Omental fat pad (tissue), 4 donors: ENCODE measurements around the gene IFNA6. TPM values are rescaled to one million over a fixed set of nuclear protein-coding genes. Genes with fewer than 3 reads are reported as not detected.
A peak's percentile ranks its signal among the peaks of the same experiment; 100 is the strongest.

Experiments used
- ATAC-seq: fragments of 150-250 bp; one replicate; pipeline ENCODE4 v1.9.1; 2016; ENCODE audit warnings: mild to moderate bottlenecking, moderate library complexity; ENCODE audit not compliant: low FRiP score
- DNase-seq: peaks from one replicate; pipeline ENCODE4 v3.0.0-alpha.2; 2019; ENCODE audit warnings: low spot score
- total RNA-seq, 4 donors: library from RNA; depleted of rRNA; stranded (reverse); fragments of >200 nt; gene quantifications; one replicate each; pipeline ENCODE4 v1.1.0, GENCODE V29; 2016
- TF ChIP-seq, protein P1 (sequence below), 3 donors: fragments of 450-650 bp; IDR thresholded peaks; one replicate each; pipeline ENCODE4 v1.5.1; 2016 to 2017; ENCODE audit warnings: antibody characterized with exemption in 3 of 3, mild to moderate bottlenecking in 3 of 3, moderate library complexity in 2 of 3

The IFNA6 gene
- not detected for total RNA-seq

- DNase-seq (no peak), ATAC-seq (no peak)
- TF ChIP-seq, protein P1, sequence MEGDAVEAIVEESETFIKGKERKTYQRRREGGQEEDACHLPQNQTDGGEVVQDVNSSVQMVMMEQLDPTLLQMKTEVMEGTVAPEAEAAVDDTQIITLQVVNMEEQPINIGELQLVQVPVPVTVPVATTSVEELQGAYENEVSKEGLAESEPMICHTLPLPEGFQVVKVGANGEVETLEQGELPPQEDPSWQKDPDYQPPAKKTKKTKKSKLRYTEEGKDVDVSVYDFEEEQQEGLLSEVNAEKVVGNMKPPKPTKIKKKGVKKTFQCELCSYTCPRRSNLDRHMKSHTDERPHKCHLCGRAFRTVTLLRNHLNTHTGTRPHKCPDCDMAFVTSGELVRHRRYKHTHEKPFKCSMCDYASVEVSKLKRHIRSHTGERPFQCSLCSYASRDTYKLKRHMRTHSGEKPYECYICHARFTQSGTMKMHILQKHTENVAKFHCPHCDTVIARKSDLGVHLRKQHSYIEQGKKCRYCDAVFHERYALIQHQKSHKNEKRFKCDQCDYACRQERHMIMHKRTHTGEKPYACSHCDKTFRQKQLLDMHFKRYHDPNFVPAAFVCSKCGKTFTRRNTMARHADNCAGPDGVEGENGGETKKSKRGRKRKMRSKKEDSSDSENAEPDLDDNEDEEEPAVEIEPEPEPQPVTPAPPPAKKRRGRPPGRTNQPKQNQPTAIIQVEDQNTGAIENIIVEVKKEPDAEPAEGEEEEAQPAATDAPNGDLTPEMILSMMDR (IDR thresholded peaks at IDR 0.05): no peak
Observed at GRCh38 chr9:21350787-21351186, at the start of gene IFNA6. Gene IFNA6, minus strand, starts transcription at chr9:21350887. Its CDS starts 0 bp downstream, at chr9:21350887.

DNA sequence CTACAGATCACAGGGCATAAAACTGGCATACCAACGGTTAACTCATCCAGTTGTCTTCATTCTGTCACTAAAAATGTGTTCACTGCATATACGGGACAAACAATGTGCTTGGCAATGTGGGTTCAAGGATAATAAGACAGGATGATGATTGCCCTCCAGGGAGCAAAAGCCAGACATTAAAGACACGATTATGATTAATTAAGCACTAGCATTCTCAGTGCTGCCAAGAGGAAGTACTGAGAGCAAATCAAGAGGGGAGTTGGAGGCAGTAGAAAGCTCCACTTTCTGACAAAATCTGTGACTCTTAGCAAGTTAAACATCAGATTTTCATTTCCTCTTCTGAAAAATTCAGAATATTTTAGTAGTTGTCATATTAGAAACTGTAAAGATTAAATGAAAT, 49.3 kb upstream of the IFNA6 start:
- ATAC-seq: no peak
- TF ChIP-seq, protein P1 (IDR thresholded peaks at IDR 0.05): no peak
- DNase-seq: no peak

GRCh38 chr9:21398955-21399489, 48.3 kb upstream of the IFNA6 start:
- DNase-seq: no peak
- no peak for ATAC-seq
- TF ChIP-seq, protein P1 (IDR thresholded peaks at IDR 0.05): no peak

- peak; percentile 50 for ATAC-seq
- peak; percentile 33 for DNase-seq
- TF ChIP-seq, protein P1 (IDR thresholded peaks at IDR 0.05): peak in 1 of 3 donors; percentile 29
Observed at GRCh38 chr9:21395778-21396717, 45.4 kb upstream of the IFNA6 start.

GRCh38 chr9:21392270-21392669, 41.6 kb upstream of the IFNA6 start:
- DNase-seq (no peak), ATAC-seq (no peak)
- TF ChIP-seq, protein P1 (IDR thresholded peaks at IDR 0.05): no peak

- DNase-seq: no peak
- ATAC-seq: no peak
- TF ChIP-seq, protein P1 (IDR thresholded peaks at IDR 0.05): no peak
Observed at GRCh38 chr9:21385131-21385670, 34.5 kb upstream of the IFNA6 start, which contains the start of gene IFNA2. Gene IFNA2, minus strand, starts transcription at chr9:21385398. Its CDS starts 69 bp downstream, at chr9:21385329.
